ENCODE results near the gene INPP5J. TPM values are rescaled to one million over a fixed set of nuclear protein-coding genes. Genes with fewer than 3 reads are reported as not detected.
A peak's percentile ranks its signal among the peaks of the same experiment; 100 is the strongest.

The INPP5J gene
- total and polyA plus RNA-seq, 2 experiments from 2014 or later = 4.8 to 14.5 TPM

- H3K36me3 ChIP-seq (ENCODE audit: insufficient read depth) = no peaks in the 10 kb centered on the region
- peak overlapping the region; percentile 94 for H3K4me3 Mint-ChIP-seq
- H4K20me1 ChIP-seq (replicated peaks; ENCODE audit: insufficient read depth) = peaks cover 4% of the 10 kb centered on the region; the same call in 1 of the 2 replicates
- peaks cover 37% of the 10 kb centered on the region for H3K4me1 Mint-ChIP-seq
- ATAC-seq (peak; percentile 6), DNase-seq (ENCODE audit: low spot score) (peak; percentile 79)
- H3K27ac Mint-ChIP-seq = no peak overlapping the region
- peak overlapping the region; percentile 100 for H3K4me2 ChIP-seq
- H3K27me3 ChIP-seq (ENCODE audit: insufficient read depth) = peaks cover 9% of the 10 kb centered on the region
- H3K4me3 ChIP-seq = peak overlapping the region; percentile 96
- peaks cover 7% of the 10 kb centered on the region; the same call in 1 of the 2 replicates for H3F3A ChIP-seq (replicated peaks; ENCODE audit: low read depth)
- peaks cover 21% of the 10 kb centered on the region for H3K4me1 ChIP-seq (ENCODE audit: insufficient read depth)
- H3K27ac ChIP-seq (ENCODE audit: low read depth) = no peak overlapping the region
- H3K36me3 Mint-ChIP-seq (ENCODE audit: low read depth) = no peaks in the 10 kb centered on the region; the same call in 2 of the 3 replicates
- TF ChIP-seq REST (IDR thresholded peaks at IDR 0.05; ENCODE audit: unreplicated experiment) (no peak), CTCF (conservative IDR thresholded peaks at IDR 0.05; ENCODE audit: low read depth in 2 of 2) (peak; percentile 56 to 70), POLR2AphosphoS5 (IDR thresholded peaks at IDR 0.05; ENCODE audit: low read depth) (peak; percentile 19; the same call in 1 of the 2 replicates), STAT1 (IDR thresholded peaks at IDR 0.05; ENCODE audit: unreplicated experiment) (no peak)
- no peaks in the 10 kb centered on the region for H3K9me3 Mint-ChIP-seq
- peaks cover 26% of the 10 kb centered on the region for H3K27me3 Mint-ChIP-seq (ENCODE audit: insufficient read depth, low read depth, poor library complexity)
- H3K79me2 ChIP-seq (replicated peaks; ENCODE audit: insufficient read depth) = peaks cover 12% of the 10 kb centered on the region
- H3K9me2 ChIP-seq (ENCODE audit: insufficient read depth) = no peaks in the 10 kb centered on the region
- H2AFZ ChIP-seq = no peak overlapping the region
These were observed 40.0 kb upstream of the INPP5J start for GRCh38 chr22:31082606-31083376.

GRCh38 chr22:31083377-31083768 lies 39.4 kb upstream of the INPP5J start:
- no peak for ATAC-seq
- TF ChIP-seq ZNF114 (CRISPR knock-in tag; IDR thresholded peaks at IDR 0.05) = no peak
- TF ChIP-seq EZH2phosphoT487 (IDR thresholded peaks at IDR 0.05; ENCODE audit: unreplicated experiment) = no peak
- TF ChIP-seq CTCF (conservative IDR thresholded peaks at IDR 0.05; ENCODE audit: low read depth in 2 of 2) = no peak
- TF ChIP-seq EZH2 (IDR thresholded peaks at IDR 0.05; ENCODE audit: low read depth, unreplicated experiment) = no peak
- TF ChIP-seq CREB1 (CRISPR knock-in tag; IDR thresholded peaks at IDR 0.05; ENCODE audit: low read depth) = no peak
- no peak for TF ChIP-seq REST (IDR thresholded peaks at IDR 0.05; ENCODE audit: unreplicated experiment)
- no peak for TF ChIP-seq JUNB (IDR thresholded peaks at IDR 0.05; ENCODE audit: unreplicated experiment)
- TF ChIP-seq ZNF331 (CRISPR knock-in tag; IDR thresholded peaks at IDR 0.05; ENCODE audit: low read depth) = no peak
- TF ChIP-seq NANOG (IDR thresholded peaks at IDR 0.05; ENCODE audit: borderline replicate concordance) = no peak
- TF ChIP-seq POLR2AphosphoS5 (IDR thresholded peaks at IDR 0.05; ENCODE audit: low read depth) = no peak

More at GRCh38 chr22:31083377-31083768, 39.4 kb upstream of the INPP5J start:
- no peak overlapping the region for H2AFZ ChIP-seq
- H3K27ac Mint-ChIP-seq = no peak overlapping the region
- no peaks in the 10 kb centered on the region for H3K9me2 ChIP-seq (ENCODE audit: insufficient read depth)
- H3K27me3 ChIP-seq (ENCODE audit: insufficient read depth) = peaks cover 9% of the 10 kb centered on the region
- no peak overlapping the region for H3K27ac ChIP-seq (ENCODE audit: low read depth)
- H3F3A ChIP-seq (replicated peaks; ENCODE audit: low read depth) = peaks cover 7% of the 10 kb centered on the region; the same call in 1 of the 2 replicates
- H3K9me3 Mint-ChIP-seq = no peaks in the 10 kb centered on the region
- peaks cover 37% of the 10 kb centered on the region for H3K4me1 Mint-ChIP-seq
- H3K27me3 Mint-ChIP-seq (ENCODE audit: insufficient read depth, low read depth, poor library complexity) = peaks cover 26% of the 10 kb centered on the region
- H3K36me3 ChIP-seq (ENCODE audit: insufficient read depth) = no peaks in the 10 kb centered on the region
- no peaks in the 10 kb centered on the region; the same call in 2 of the 3 replicates for H3K36me3 Mint-ChIP-seq (ENCODE audit: low read depth)
- peak overlapping the region; percentile 96 for H3K4me3 ChIP-seq
- no peak for DNase-seq (ENCODE audit: low spot score)
- peak overlapping the region; percentile 94 for H3K4me3 Mint-ChIP-seq
- H3K79me2 ChIP-seq (replicated peaks; ENCODE audit: insufficient read depth) = peaks cover 12% of the 10 kb centered on the region
- peaks cover 21% of the 10 kb centered on the region for H3K4me1 ChIP-seq (ENCODE audit: insufficient read depth)
- peak overlapping the region; percentile 100 for H3K4me2 ChIP-seq
- H4K20me1 ChIP-seq (replicated peaks; ENCODE audit: insufficient read depth) = peaks cover 4% of the 10 kb centered on the region; the same call in 1 of the 2 replicates

Measured in GM23338 (cell line).